ENCODE measurements around the gene BCAS3. TPM values are rescaled to one million over a fixed set of nuclear protein-coding genes. Genes with fewer than 3 reads are reported as not detected.
"Not testable (repeated sequence)": the region's sequence is repeated elsewhere in the genome, so short reads cannot be mapped to it uniquely, and the experiment has no call there.

Gene BCAS3
- total and polyA plus RNA-seq, 10 donors = 3.7 to 56.0 (median 42.3) TPM

- no peak for DNase-seq
- intact Hi-C loops (cut with DNase I; ENCODE audit: low total_unique reads) = no loop called here
- H3K4me3 ChIP-seq = no peak overlapping the region
- no peaks in the 10 kb centered on the region for H3K27me3 ChIP-seq (replicated peaks in 1 of 7)
- no peaks in the 10 kb centered on the region for H3K36me3 ChIP-seq
- TF ChIP-seq POLR2A (IDR thresholded peaks at IDR 0.05) (no peak), CTCF (IDR thresholded peaks at IDR 0.05 in 8 of 11, conservative IDR thresholded peaks at IDR 0.05 in 3 of 11) (no peak), POLR2AphosphoS5 (IDR thresholded peaks at IDR 0.05) (no peak)
- H3K4me1 ChIP-seq = no peaks in the 10 kb centered on the region
- 91 to 97% (median 95%) methylated on average over 4 of the region's 4 CpGs for WGBS, 5 donors
- H3K27ac ChIP-seq = no peak overlapping the region
- H3K9me3 ChIP-seq = no peaks in the 10 kb centered on the region
Observed at GRCh38 chr17:61029181-61029580, 351.5 kb downstream of the BCAS3 start.

GRCh38 chr17:61040666-61041065 lies 363.0 kb downstream of the BCAS3 start:
- DNase-seq = no peak
- no peak overlapping the region for H3K27ac ChIP-seq
- H3K9me3 ChIP-seq = no peaks in the 10 kb centered on the region
- H3K4me3 ChIP-seq = no peak overlapping the region
- no peaks in the 10 kb centered on the region for H3K4me1 ChIP-seq
- WGBS, 5 donors = 92 to 98% (median 95%) methylated on average over 4 of the region's 4 CpGs
- no peak for TF ChIP-seq CTCF (IDR thresholded peaks at IDR 0.05 in 8 of 11, conservative IDR thresholded peaks at IDR 0.05 in 3 of 11)
- no peak for TF ChIP-seq POLR2A (IDR thresholded peaks at IDR 0.05)
- no peak for TF ChIP-seq POLR2AphosphoS5 (IDR thresholded peaks at IDR 0.05)
- H3K27me3 ChIP-seq (replicated peaks in 1 of 7) = no peaks in the 10 kb centered on the region
- intact Hi-C loops (cut with DNase I; ENCODE audit: low total_unique reads) = no loop called here
- peaks cover 0 to 43% (median 12%) of the 10 kb centered on the region in 6 donors for H3K36me3 ChIP-seq

GRCh38 chr17:61042348-61042747 lies 364.7 kb downstream of the BCAS3 start:
- H3K4me1 ChIP-seq; DNase-seq; H3K27ac ChIP-seq; H3K9me3 ChIP-seq; H3K27me3 ChIP-seq (replicated peaks in 1 of 7); H3K4me3 ChIP-seq; intact Hi-C loops (cut with DNase I; ENCODE audit: low total_unique reads): not testable (repeated sequence)
- 91 to 99% (median 96%) methylated on average over 5 of the region's 5 CpGs for WGBS, 5 donors
- peaks cover 0 to 43% (median 12%) of the 10 kb centered on the region in 6 donors for H3K36me3 ChIP-seq

GRCh38 chr17:61047515-61047914 lies 369.9 kb downstream of the BCAS3 start:
- Histone ChIP-seq H3K9me3 (no peaks in the 10 kb centered on the region), H3K27ac (no peak overlapping the region), H3K36me3 (no peaks in the 10 kb centered on the region), H3K4me3 (no peak overlapping the region), H3K27me3 (replicated peaks in 1 of 7) (no peaks in the 10 kb centered on the region), H3K4me1 (peaks cover 0 to 7% (median 0%) of the 10 kb centered on the region in 6 donors)
- no peak for DNase-seq
- intact Hi-C loops (cut with DNase I; ENCODE audit: low total_unique reads) = no loop called here
- TF ChIP-seq POLR2A (IDR thresholded peaks at IDR 0.05) (no peak), CTCF (IDR thresholded peaks at IDR 0.05 in 8 of 11, conservative IDR thresholded peaks at IDR 0.05 in 3 of 11) (no peak), POLR2AphosphoS5 (IDR thresholded peaks at IDR 0.05) (no peak)

Measured in spleen (tissue), 11 donors.